NCI-H2196 treated with DMSO at 0.1 percent for 48 hours (cell line): ENCODE measurements around the gene MRPL11.
A peak's percentile ranks its signal among the peaks of the same experiment; 100 is the strongest.

Experiments used
- DNase-seq: peaks from one replicate; lab custom pipeline; 2025; ENCODE audit not compliant: unreplicated experiment; lab: John Stamatoyannopoulos, UW

Gene MRPL11

GRCh38 chr11:66438504-66439466, at the start of gene MRPL11:
Gene MRPL11, minus strand, starts transcription at chr11:66438848. Its CDS starts 94 bp downstream, at chr11:66438754.
- peak; percentile 84 for DNase-seq

- no peak for DNase-seq
Observed at GRCh38 chr11:66484806-66485380, 46.2 kb upstream of the MRPL11 start.

- peak; percentile 95 for DNase-seq
Observed at GRCh38 chr11:66480117-66480938, 41.7 kb upstream of the MRPL11 start, which contains the start of gene DPP3. Gene DPP3, plus strand, starts transcription at chr11:66480434. Its CDS starts 1,767 bp downstream, at chr11:66482201.

- peak; percentile 73 for DNase-seq
Observed at GRCh38 chr11:66479394-66480116, 40.9 kb upstream of the MRPL11 start.

GRCh38 chr11:66478729-66479393, 40.2 kb upstream of the MRPL11 start:
- no peak for DNase-seq

- no peak for DNase-seq
Observed at GRCh38 chr11:66477263-66478201, 38.9 kb upstream of the MRPL11 start.

- DNase-seq = no peak
Observed at GRCh38 chr11:66476841-66477251, 38.2 kb upstream of the MRPL11 start.

- no peak for DNase-seq
Observed at GRCh38 chr11:66476173-66476840, 37.7 kb upstream of the MRPL11 start.

GRCh38 chr11:66475349-66476172, 36.9 kb upstream of the MRPL11 start:
- DNase-seq = no peak

GRCh38 chr11:66473608-66474515, 35.2 kb upstream of the MRPL11 start:
- no peak for DNase-seq

- no peak for DNase-seq
Observed at GRCh38 chr11:66473167-66473566, 34.5 kb upstream of the MRPL11 start.

- DNase-seq = no peak
Observed at GRCh38 chr11:66472054-66472453, 33.4 kb upstream of the MRPL11 start.

- no peak for DNase-seq
Observed at GRCh38 chr11:66471142-66471541, 32.5 kb upstream of the MRPL11 start.

- no peak for DNase-seq
Observed at GRCh38 chr11:66470015-66470414, 31.4 kb upstream of the MRPL11 start.

GRCh38 chr11:66469441-66469840, 30.8 kb upstream of the MRPL11 start:
- DNase-seq = no peak

- DNase-seq = no peak
Observed at GRCh38 chr11:66468691-66469090, 30.0 kb upstream of the MRPL11 start.

GRCh38 chr11:66467756-66468155, 29.1 kb upstream of the MRPL11 start:
- DNase-seq = peak; percentile 64
